ENCODE results near the gene NAAA.
"Not testable (repeated sequence)": the region's sequence is repeated elsewhere in the genome, so short reads cannot be mapped to it uniquely, and the experiment has no call there.

Gene NAAA

GRCh38 chr4:75919920-75920319 is 20.9 kb downstream of the NAAA start:
- no peak for DNase-seq (ENCODE audit: low spot score)

GRCh38 chr4:75916091-75916661 is 24.6 kb downstream of the NAAA start:
- peak; percentile 61 for DNase-seq (ENCODE audit: low spot score)

GRCh38 chr4:75912968-75913367 is 27.8 kb downstream of the NAAA start:
- DNase-seq (ENCODE audit: low spot score), result no peak

GRCh38 chr4:75910831-75911230 is 30.0 kb downstream of the NAAA start:
- DNase-seq (ENCODE audit: low spot score), result not testable (repeated sequence)

- DNase-seq (ENCODE audit: low spot score), result no peak
These were observed 31.4 kb downstream of the NAAA start for GRCh38 chr4:75909405-75909804.

- DNase-seq (ENCODE audit: low spot score), result no peak
These were observed 32.3 kb downstream of the NAAA start for GRCh38 chr4:75908555-75908954.

- DNase-seq (ENCODE audit: low spot score), result no peak
These were observed 32.8 kb downstream of the NAAA start for GRCh38 chr4:75907966-75908365.

GRCh38 chr4:75904076-75904475 is 36.7 kb downstream of the NAAA start:
- no peak for DNase-seq (ENCODE audit: low spot score)

GRCh38 chr4:75902352-75902751 is 38.5 kb downstream of the NAAA start, which contains the start of gene PPEF2:
Gene PPEF2 (minus strand): TSS chr4:75902452. CDS start chr4:75896325, 6,127 bp downstream.
- no peak for DNase-seq (ENCODE audit: low spot score)

GRCh38 chr4:75898536-75898935 is 42.3 kb downstream of the NAAA start:
- no peak for DNase-seq (ENCODE audit: low spot score)

- DNase-seq (ENCODE audit: low spot score), result peak; percentile 64
These were observed 45.0 kb downstream of the NAAA start for GRCh38 chr4:75895744-75896314.

GRCh38 chr4:75892508-75892907 is 48.3 kb downstream of the NAAA start:
- DNase-seq (ENCODE audit: low spot score), result peak; percentile 67

- no peak for DNase-seq (ENCODE audit: low spot score)
These were observed 49.2 kb downstream of the NAAA start for GRCh38 chr4:75891611-75892010.

GRCh38 chr4:75889537-75890199 is 51.1 kb downstream of the NAAA start:
- DNase-seq (ENCODE audit: low spot score), result no peak

GRCh38 chr4:75886104-75886503 is 54.7 kb downstream of the NAAA start:
- no peak for DNase-seq (ENCODE audit: low spot score)

GRCh38 chr4:75881476-75881875 is 59.3 kb downstream of the NAAA start:
- no peak for DNase-seq (ENCODE audit: low spot score)

- DNase-seq (ENCODE audit: low spot score), result no peak
These were observed 60.5 kb downstream of the NAAA start for GRCh38 chr4:75880278-75880677.

- DNase-seq (ENCODE audit: low spot score), result no peak
These were observed 62.5 kb downstream of the NAAA start for GRCh38 chr4:75878246-75878756.

- no peak for DNase-seq (ENCODE audit: low spot score)
These were observed 64.6 kb downstream of the NAAA start for GRCh38 chr4:75876218-75876617.

- no peak for DNase-seq (ENCODE audit: low spot score)
These were observed 71.7 kb downstream of the NAAA start for GRCh38 chr4:75869100-75869499.

GRCh38 chr4:75867130-75867529 is 73.7 kb downstream of the NAAA start:
- no peak for DNase-seq (ENCODE audit: low spot score)

Data from iPS-NIHi11 (cell line).